Astrocyte (in vitro differentiated cells and primary cell): ENCODE results near the gene CDKN1C. TPM values are rescaled to one million over a fixed set of nuclear protein-coding genes. Genes with fewer than 3 reads are reported as not detected.

Experiments used
- total RNA-seq: library from RNA; stranded (reverse); gene quantifications from 2 replicates; pipeline ENCODE4 v1.2.1, GENCODE V29; 2021

CDKN1C gene
- total RNA-seq, 1 donor from 2014 or later, result 7.5 TPM

Other genes starting within 250 kb of the CDKN1C start
- gene KCNQ1OT1, start 185.8 kb downstream of the CDKN1C start, total RNA-seq, result 2.5 TPM in 2 replicates
- 78.8 and 80.8 TPM in 2 replicates for gene PHLDA2, start 43.6 kb upstream of the CDKN1C start, total RNA-seq
- 129 and 153 TPM in 2 replicates for gene NAP1L4, start 106.6 kb upstream of the CDKN1C start, total RNA-seq
- gene CARS1, start 171.6 kb upstream of the CDKN1C start, total RNA-seq, result 123 and 149 TPM in 2 replicates